Activated CD8-positive, alpha-beta memory T cell treated with anti-CD3 and anti-CD28 coated beads, Interleukin-2, amount 50 U/mL, for 4 hours (primary cell): Measurements from ENCODE around the gene KIDINS220.

Source experiments
- DNase-seq: peaks from one replicate; pipeline ENCODE4 v3.0.0-alpha.2; 2020

The KIDINS220 gene

DNA sequence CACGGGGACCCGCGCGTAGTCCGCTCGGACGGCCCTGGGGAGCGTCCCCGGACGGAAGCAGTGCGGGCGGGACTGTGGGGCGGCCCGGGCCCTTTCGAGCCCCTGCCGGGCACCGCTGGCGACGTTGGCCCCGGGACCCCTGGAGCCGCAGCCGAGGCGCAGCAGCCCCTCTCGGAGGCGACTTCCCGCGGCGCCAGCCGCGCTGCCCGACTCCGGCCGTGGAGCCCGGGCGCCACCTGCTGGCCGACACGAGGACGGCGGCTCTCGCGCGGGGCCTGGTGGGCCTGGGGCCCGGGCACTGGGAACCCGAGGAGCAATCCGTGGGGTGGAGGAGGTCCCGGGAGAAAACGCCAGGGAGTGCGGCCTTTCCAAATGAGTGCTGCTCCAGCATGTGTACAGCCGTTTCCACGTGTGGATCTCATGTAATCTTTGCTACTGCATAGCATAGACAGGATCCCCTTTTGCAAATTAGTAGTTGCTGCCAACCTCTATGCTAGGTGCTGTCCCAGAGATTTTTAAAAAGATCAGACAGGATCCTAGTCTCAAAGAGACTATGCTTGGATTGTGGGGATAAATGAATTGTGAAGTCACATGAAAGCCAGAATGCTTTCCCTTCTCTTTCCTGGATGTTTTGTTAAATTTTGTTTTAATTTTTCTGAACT, 151.6 kb downstream of the KIDINS220 start:
- DNase-seq: peak; percentile 85

- DNase-seq: peak; percentile 54
Measured at GRCh38 chr2:8684878-8685696, 152.3 kb downstream of the KIDINS220 start.

DNA sequence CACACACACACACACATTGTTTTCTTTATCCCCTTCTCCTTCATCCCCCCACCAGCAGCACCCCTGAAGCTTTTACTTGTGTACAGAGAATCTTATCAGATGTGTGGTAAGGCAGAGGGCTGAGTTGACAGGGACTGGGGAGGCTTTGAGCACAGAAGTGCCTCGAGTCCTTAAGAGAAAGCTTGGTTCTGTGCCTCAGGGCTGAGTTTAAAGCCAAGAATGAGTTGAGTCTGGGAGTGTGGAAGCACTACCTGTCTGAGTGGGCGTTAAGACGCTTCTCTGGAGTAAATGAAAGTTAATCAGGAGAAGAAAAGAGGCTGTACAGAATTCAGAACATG, 152.9 kb downstream of the KIDINS220 start:
- peak; percentile 29 for DNase-seq

DNA sequence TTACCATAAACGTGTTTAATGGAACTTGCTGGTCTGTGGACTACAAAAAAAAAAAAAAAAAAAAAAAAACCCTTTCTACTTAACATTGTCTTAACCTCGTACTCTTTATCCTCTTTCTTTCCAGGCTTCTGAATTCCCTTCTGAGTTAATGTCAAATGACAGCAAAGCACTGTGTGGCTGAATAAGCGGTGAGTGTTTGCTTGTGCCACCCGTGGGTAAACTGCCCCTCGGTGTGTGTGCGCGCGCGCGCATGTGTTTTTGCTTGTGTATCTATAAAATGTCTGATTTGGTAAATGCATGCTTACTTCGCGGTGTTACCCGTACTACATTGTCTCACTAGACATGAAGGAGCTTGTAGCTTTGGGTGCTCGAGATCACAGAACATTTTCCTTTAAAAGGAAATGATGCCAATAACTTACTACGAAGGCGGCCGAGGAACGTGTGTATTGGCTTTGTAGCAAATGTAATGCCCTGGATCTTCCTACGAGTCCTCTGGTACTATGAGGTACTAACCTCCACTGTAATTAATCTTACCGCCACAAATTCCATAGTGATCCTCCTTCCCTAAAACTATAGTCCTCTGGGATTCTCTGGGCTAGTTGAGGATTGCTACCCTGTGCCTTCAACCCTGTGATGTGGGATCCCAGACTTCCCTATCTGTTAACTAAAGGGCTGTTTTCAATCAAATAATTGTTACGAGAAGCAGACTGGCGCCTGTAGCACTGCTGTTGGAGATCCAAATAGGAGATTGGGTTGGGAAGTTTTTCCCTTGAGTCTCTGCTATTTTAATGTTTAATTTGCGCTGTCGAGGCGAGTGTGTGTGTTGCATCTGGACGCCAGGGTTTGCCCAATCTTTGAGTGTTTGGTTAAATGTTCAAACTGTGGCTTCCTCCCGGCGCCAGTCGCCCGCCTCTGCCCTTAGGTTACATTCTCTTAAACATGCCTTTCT, 154.4 kb downstream of the KIDINS220 start:
- peak; percentile 52 for DNase-seq

GRCh38 chr2:8681786-8682692, 155.4 kb downstream of the KIDINS220 start, which contains the start of gene ID2:
ID2 (plus strand) TSS chr2:8682056; CDS start chr2:8682166, 110 bp downstream.
- peak; percentile 99 for DNase-seq

GRCh38 chr2:8680822-8681760, 156.3 kb downstream of the KIDINS220 start:
- DNase-seq: peak; percentile 72

GRCh38 chr2:8679827-8680731, 157.3 kb downstream of the KIDINS220 start:
- no peak for DNase-seq

DNA sequence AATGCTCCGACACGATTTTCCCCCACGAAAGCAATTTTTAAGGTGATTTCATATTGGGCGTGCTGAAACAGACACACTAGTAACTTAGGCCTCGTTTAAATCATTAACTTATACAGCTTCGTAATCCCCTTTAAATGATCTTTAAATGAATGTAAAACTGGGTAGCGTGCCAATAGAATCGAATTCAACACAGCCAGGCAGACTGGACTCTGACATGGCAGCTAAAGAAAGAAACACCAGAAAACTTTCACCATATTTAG, 157.9 kb downstream of the KIDINS220 start:
- no peak for DNase-seq
